ENCODE results near the gene NIM1K.

NIM1K gene

DNA sequence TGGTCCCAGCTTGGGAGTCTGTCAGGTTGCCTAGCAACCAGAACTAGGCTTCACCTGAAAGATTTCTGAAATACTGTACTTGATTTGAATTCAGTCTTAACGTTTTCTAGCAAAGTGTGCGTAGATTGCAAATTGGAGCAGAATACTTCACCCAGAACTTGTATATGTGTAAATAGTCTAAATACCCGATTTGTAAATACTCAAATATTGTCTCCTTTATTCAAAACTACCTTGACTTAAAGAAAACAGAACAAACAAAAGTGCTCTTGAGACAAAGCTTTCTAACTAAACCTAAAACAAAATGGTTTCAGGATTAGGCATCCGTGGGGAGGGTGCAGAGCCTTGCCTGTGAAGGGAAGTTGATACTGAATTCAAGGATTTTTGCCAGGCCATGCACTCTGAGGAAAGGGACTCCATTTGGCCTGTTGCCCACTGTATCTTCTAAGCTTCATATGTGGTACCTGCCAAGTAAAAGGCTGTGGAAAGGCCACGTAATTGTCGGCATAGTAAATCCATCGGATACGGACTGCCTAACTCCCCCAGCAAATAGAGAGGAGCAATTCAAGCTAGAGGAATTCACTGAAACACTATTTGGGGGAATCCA lies 121.9 kb downstream of the NIM1K start:
- ATAC-seq: no peak

DNA sequence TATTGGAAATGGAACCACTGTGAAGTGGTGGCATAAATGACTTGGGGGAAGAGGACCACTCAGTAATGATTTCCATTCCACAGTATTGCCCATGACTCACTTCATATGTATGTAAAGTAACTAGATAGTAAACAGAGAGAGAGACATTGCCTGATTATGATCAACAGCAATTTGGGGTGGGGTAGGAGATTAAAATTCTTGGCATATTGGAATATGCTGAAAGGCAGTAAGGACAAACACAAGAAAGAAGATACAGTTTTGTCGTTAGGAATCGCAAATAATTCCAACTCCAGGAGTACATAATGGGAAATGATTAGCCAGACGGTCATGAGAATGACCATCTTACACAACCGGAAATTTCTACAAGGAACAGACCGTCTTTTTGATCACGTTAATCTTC lies 122.7 kb downstream of the NIM1K start:
- no peak for TF ChIP-seq ZNF70 (CRISPR knock-in tag; IDR thresholded peaks at IDR 0.05)
- TF ChIP-seq ISL1 (CRISPR knock-in tag; IDR thresholded peaks at IDR 0.05): peak; percentile 28; the same call in 1 of the 2 replicates
- ATAC-seq: no peak

More for the DNA sequence above, 121.9 kb downstream of the NIM1K start:
- TF ChIP-seq ZNF70 (CRISPR knock-in tag; IDR thresholded peaks at IDR 0.05): no peak
- TF ChIP-seq, protein P1, sequence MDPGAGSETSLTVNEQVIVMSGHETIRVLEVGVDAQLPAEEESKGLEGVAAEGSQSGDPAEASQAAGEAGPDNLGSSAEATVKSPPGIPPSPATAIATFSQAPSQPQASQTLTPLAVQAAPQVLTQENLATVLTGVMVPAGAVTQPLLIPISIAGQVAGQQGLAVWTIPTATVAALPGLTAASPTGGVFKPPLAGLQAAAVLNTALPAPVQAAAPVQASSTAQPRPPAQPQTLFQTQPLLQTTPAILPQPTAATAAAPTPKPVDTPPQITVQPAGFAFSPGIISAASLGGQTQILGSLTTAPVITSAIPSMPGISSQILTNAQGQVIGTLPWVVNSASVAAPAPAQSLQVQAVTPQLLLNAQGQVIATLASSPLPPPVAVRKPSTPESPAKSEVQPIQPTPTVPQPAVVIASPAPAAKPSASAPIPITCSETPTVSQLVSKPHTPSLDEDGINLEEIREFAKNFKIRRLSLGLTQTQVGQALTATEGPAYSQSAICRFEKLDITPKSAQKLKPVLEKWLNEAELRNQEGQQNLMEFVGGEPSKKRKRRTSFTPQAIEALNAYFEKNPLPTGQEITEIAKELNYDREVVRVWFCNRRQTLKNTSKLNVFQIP (CRISPR knock-in tag; IDR thresholded peaks at IDR 0.05; ENCODE audit: borderline replicate concordance, low read depth): no peak
- no peak for TF ChIP-seq ZFP3 (CRISPR knock-in tag; IDR thresholded peaks at IDR 0.05)
- TF ChIP-seq GLIS3 (CRISPR knock-in tag; IDR thresholded peaks at IDR 0.05): no peak
- TF ChIP-seq ESRRG (CRISPR knock-in tag; IDR thresholded peaks at IDR 0.05): no peak
- TF ChIP-seq, protein P2, sequence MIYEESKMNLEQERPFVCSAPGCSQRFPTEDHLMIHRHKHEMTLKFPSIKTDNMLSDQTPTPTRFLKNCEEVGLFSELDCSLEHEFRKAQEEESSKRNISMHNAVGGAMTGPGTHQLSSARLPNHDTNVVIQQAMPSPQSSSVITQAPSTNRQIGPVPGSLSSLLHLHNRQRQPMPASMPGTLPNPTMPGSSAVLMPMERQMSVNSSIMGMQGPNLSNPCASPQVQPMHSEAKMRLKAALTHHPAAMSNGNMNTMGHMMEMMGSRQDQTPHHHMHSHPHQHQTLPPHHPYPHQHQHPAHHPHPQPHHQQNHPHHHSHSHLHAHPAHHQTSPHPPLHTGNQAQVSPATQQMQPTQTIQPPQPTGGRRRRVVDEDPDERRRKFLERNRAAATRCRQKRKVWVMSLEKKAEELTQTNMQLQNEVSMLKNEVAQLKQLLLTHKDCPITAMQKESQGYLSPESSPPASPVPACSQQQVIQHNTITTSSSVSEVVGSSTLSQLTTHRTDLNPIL (CRISPR knock-in tag; IDR thresholded peaks at IDR 0.05; ENCODE audit: low read depth): no peak
- TF ChIP-seq SNAI2 (CRISPR knock-in tag; IDR thresholded peaks at IDR 0.05): no peak
- TF ChIP-seq ZC3H10 (CRISPR knock-in tag; IDR thresholded peaks at IDR 0.05): no peak
- TF ChIP-seq OSR1 (CRISPR knock-in tag; IDR thresholded peaks at IDR 0.05): no peak
- no peak for TF ChIP-seq ISL1 (CRISPR knock-in tag; IDR thresholded peaks at IDR 0.05)
- TF ChIP-seq, protein P3, sequence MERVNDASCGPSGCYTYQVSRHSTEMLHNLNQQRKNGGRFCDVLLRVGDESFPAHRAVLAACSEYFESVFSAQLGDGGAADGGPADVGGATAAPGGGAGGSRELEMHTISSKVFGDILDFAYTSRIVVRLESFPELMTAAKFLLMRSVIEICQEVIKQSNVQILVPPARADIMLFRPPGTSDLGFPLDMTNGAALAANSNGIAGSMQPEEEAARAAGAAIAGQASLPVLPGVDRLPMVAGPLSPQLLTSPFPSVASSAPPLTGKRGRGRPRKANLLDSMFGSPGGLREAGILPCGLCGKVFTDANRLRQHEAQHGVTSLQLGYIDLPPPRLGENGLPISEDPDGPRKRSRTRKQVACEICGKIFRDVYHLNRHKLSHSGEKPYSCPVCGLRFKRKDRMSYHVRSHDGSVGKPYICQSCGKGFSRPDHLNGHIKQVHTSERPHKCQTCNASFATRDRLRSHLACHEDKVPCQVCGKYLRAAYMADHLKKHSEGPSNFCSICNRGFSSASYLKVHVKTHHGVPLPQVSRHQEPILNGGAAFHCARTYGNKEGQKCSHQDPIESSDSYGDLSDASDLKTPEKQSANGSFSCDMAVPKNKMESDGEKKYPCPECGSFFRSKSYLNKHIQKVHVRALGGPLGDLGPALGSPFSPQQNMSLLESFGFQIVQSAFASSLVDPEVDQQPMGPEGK (CRISPR knock-in tag; IDR thresholded peaks at IDR 0.05; ENCODE audit: borderline replicate concordance): no peak
- no peak for TF ChIP-seq CSDC2 (CRISPR knock-in tag; IDR thresholded peaks at IDR 0.05)
- TF ChIP-seq BACH2 (CRISPR knock-in tag; IDR thresholded peaks at IDR 0.05; ENCODE audit: borderline replicate concordance): no peak
- TF ChIP-seq ZNF565 (CRISPR knock-in tag; conservative IDR thresholded peaks at IDR 0.05; ENCODE audit: low read depth): no peak

DNA sequence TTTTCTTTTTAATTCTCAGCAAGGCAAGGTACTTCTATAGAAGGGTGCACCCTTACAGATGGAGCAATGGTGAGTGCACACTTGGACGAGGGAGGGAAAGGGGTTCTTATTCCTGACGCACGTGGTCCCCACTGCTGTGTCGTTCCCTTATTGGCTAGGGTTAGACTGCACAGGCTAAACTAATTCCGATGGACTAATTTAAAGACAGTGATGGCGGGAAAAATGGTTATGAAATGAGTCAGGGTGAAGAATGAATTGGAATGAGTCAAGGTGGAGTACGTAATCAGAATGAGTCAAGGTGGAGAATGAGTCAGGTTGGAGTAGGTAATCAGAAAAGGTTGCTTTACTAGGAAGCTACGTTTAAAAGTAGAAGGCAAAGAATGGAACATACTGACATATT lies 123.2 kb downstream of the NIM1K start:
- TF ChIP-seq ZNF565 (CRISPR knock-in tag; conservative IDR thresholded peaks at IDR 0.05; ENCODE audit: low read depth): no peak
- no peak for TF ChIP-seq OSR1 (CRISPR knock-in tag; IDR thresholded peaks at IDR 0.05)
- TF ChIP-seq ZNF70 (CRISPR knock-in tag; IDR thresholded peaks at IDR 0.05): no peak
- no peak for TF ChIP-seq ZC3H10 (CRISPR knock-in tag; IDR thresholded peaks at IDR 0.05)
- no peak for TF ChIP-seq TCF4 (CRISPR knock-in tag; IDR thresholded peaks at IDR 0.05; ENCODE audit: borderline replicate concordance)
- TF ChIP-seq GLIS3 (CRISPR knock-in tag; IDR thresholded peaks at IDR 0.05): no peak
- no peak for TF ChIP-seq TOX (CRISPR knock-in tag; IDR thresholded peaks at IDR 0.05; ENCODE audit: borderline replicate concordance)
- TF ChIP-seq, protein P4, sequence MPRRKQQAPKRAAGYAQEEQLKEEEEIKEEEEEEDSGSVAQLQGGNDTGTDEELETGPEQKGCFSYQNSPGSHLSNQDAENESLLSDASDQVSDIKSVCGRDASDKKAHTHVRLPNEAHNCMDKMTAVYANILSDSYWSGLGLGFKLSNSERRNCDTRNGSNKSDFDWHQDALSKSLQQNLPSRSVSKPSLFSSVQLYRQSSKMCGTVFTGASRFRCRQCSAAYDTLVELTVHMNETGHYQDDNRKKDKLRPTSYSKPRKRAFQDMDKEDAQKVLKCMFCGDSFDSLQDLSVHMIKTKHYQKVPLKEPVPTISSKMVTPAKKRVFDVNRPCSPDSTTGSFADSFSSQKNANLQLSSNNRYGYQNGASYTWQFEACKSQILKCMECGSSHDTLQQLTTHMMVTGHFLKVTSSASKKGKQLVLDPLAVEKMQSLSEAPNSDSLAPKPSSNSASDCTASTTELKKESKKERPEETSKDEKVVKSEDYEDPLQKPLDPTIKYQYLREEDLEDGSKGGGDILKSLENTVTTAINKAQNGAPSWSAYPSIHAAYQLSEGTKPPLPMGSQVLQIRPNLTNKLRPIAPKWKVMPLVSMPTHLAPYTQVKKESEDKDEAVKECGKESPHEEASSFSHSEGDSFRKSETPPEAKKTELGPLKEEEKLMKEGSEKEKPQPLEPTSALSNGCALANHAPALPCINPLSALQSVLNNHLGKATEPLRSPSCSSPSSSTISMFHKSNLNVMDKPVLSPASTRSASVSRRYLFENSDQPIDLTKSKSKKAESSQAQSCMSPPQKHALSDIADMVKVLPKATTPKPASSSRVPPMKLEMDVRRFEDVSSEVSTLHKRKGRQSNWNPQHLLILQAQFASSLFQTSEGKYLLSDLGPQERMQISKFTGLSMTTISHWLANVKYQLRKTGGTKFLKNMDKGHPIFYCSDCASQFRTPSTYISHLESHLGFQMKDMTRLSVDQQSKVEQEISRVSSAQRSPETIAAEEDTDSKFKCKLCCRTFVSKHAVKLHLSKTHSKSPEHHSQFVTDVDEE (CRISPR knock-in tag; IDR thresholded peaks at IDR 0.05): no peak
- no peak for TF ChIP-seq RARB (CRISPR knock-in tag; IDR thresholded peaks at IDR 0.05)
- no peak for TF ChIP-seq SNAI2 (CRISPR knock-in tag; IDR thresholded peaks at IDR 0.05)
- TF ChIP-seq, protein P2 (CRISPR knock-in tag; IDR thresholded peaks at IDR 0.05; ENCODE audit: low read depth): no peak
- no peak for TF ChIP-seq ZNF8 (CRISPR knock-in tag; IDR thresholded peaks at IDR 0.05)
- no peak for TF ChIP-seq ISL1 (CRISPR knock-in tag; IDR thresholded peaks at IDR 0.05)
- no peak for TF ChIP-seq PPARA (CRISPR knock-in tag; IDR thresholded peaks at IDR 0.05; ENCODE audit: borderline replicate concordance)
- TF ChIP-seq ZFP3 (CRISPR knock-in tag; IDR thresholded peaks at IDR 0.05): no peak
- TF ChIP-seq, protein P3 (CRISPR knock-in tag; IDR thresholded peaks at IDR 0.05; ENCODE audit: borderline replicate concordance): no peak
- TF ChIP-seq, protein P5, sequence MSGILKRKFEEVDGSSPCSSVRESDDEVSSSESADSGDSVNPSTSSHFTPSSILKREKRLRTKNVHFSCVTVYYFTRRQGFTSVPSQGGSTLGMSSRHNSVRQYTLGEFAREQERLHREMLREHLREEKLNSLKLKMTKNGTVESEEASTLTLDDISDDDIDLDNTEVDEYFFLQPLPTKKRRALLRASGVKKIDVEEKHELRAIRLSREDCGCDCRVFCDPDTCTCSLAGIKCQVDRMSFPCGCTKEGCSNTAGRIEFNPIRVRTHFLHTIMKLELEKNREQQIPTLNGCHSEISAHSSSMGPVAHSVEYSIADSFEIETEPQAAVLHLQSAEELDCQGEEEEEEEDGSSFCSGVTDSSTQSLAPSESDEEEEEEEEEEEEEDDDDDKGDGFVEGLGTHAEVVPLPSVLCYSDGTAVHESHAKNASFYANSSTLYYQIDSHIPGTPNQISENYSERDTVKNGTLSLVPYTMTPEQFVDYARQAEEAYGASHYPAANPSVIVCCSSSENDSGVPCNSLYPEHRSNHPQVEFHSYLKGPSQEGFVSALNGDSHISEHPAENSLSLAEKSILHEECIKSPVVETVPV (CRISPR knock-in tag; IDR thresholded peaks at IDR 0.05): no peak

More for the DNA sequence above, 123.2 kb downstream of the NIM1K start:
- ATAC-seq: no peak
